Prostate gland (tissue), 2 donors: ENCODE data around the gene SWSAP1. TPM values are rescaled to one million over a fixed set of nuclear protein-coding genes. Genes with fewer than 3 reads are reported as not detected.
"Not testable (repeated sequence)": the region's sequence is repeated elsewhere in the genome, so short reads cannot be mapped to it uniquely, and the experiment has no call there.

Source experiments
- DNase-seq: peaks from one replicate; pipeline ENCODE4 v3.0.0-alpha.2; 2019; ENCODE audit warnings: low spot score
- H3K27ac ChIP-seq, 2 donors: fragments of 200-600 bp; sonication (generic); 2 replicates each; pipeline ENCODE4 v1.5.1; 2017 to 2019
- H3K27me3 ChIP-seq: fragments of 200-600 bp; sonication (generic); replicated peaks from 2 replicates; pipeline ENCODE4 v1.5.1; 2019; ENCODE audit not compliant: insufficient read depth
- H3K36me3 ChIP-seq, 2 donors: fragments of 200-600 bp; sonication (generic); 1 replicate in 1 of 2; 2 replicates in 1 of 2; pipeline versions ENCODE4 v1.5.1 to v1.8.1; 2017 to 2019
- H3K4me1 ChIP-seq: fragments of 200-600 bp; sonication (generic); replicated peaks from 2 replicates; pipeline ENCODE4 v1.5.1; 2019
- H3K4me3 ChIP-seq, 2 donors: fragments of 200-600 bp; sonication (generic); 2 replicates each; pipeline ENCODE4 v1.5.1; 2017 to 2019
- H3K9me3 ChIP-seq: fragments of 200-600 bp; sonication (generic); 2 replicates; pipeline ENCODE4 v1.5.1; 2017
- POLR2A ChIP-seq: fragments of 450-650 bp; IDR thresholded peaks from one replicate; pipeline ENCODE4 v1.6.1; 2016; ENCODE audit warnings: antibody characterized with exemption, mild to moderate bottlenecking
- POLR2AphosphoS5 ChIP-seq: sonication (generic); formaldehyde crosslinking; IDR thresholded peaks from one replicate; pipeline ENCODE4 v1.6.1; 2017; ENCODE audit warnings: antibody characterized with exemption
- WGBS: methylation state at CpG from one replicate; pipeline ENCODE4 v1.1.5; 2018; 5-methylcytosine and 5-hydroxymethylcytosine counted together
- intact Hi-C: fragments of 100-400 bp; cut with DNase I; formaldehyde crosslinking; loops from one replicate; pipeline ENCODE4 v1.14.2; 2022
- total RNA-seq, 2 donors: library from RNA; depleted of rRNA; stranded (reverse); fragments of >200 nt; gene quantifications; one replicate each; pipeline ENCODE4 v1.1.0, GENCODE V29; 2016
- TF ChIP-seq, protein P1 (sequence below), 4 experiments: fragments of 200-600 bp in 2 of 4; fragments of 450-650 bp in 2 of 4; sonication (generic) in 2 of 4; IDR thresholded peaks; 1 replicate in 3 of 4; 2 replicates in 1 of 4; pipeline ENCODE4 v1.5.1; 2016 to 2019; ENCODE audit warnings: antibody characterized with exemption in 4 of 4, mild to moderate bottlenecking in 2 of 4, moderate library complexity in 2 of 4

Gene SWSAP1
- total RNA-seq, 2 donors from 2014 or later = 4.1 to 6.3 TPM

DNA sequence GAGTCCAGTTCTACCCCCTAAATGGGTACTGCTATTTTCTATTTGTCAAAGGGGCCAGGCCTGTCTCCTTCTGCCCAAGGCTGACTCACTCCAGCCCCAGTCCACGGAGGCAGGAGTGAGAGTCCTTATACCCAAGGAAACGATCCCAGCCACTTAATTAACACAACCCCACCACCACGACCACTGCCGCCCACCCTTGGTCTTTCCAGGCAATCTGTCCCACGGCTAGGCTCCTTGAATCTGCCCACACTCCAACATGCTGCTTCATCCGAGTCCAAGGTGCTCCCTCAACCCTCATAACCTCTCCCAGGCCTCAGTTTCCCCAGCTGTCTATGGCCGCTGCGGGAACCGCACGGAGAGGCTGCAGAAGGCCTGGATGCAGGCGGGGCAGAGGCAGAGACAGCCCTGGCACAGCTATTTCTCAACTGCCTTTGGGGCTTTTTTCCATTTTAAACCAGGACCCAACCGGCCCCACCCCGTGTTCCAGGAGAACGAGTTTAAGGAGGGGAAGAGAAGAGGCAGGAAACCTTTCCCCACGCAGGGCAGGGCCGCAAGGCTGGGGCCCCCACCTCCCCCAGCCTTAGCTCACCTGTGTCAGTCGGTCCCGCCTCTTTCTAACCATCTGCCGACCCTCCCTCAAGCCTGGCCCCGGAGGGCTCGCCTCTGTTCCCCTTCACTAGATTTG, 35.8 kb upstream of the SWSAP1 start:
- H3K27ac ChIP-seq = peak overlapping the region; percentile 87 to 90
- peaks cover 0 to 14% of the 10 kb centered on the region in 2 donors for H3K36me3 ChIP-seq
- TF ChIP-seq, protein P1, sequence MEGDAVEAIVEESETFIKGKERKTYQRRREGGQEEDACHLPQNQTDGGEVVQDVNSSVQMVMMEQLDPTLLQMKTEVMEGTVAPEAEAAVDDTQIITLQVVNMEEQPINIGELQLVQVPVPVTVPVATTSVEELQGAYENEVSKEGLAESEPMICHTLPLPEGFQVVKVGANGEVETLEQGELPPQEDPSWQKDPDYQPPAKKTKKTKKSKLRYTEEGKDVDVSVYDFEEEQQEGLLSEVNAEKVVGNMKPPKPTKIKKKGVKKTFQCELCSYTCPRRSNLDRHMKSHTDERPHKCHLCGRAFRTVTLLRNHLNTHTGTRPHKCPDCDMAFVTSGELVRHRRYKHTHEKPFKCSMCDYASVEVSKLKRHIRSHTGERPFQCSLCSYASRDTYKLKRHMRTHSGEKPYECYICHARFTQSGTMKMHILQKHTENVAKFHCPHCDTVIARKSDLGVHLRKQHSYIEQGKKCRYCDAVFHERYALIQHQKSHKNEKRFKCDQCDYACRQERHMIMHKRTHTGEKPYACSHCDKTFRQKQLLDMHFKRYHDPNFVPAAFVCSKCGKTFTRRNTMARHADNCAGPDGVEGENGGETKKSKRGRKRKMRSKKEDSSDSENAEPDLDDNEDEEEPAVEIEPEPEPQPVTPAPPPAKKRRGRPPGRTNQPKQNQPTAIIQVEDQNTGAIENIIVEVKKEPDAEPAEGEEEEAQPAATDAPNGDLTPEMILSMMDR (IDR thresholded peaks at IDR 0.05) = no peak
- peak; percentile 18 for TF ChIP-seq POLR2A
- peak overlapping the region; percentile 75 to 83 for H3K4me3 ChIP-seq
- peak; percentile 48 for DNase-seq
- H3K27me3 ChIP-seq = no peaks in the 10 kb centered on the region
- peaks cover 7% of the 10 kb centered on the region for H3K4me1 ChIP-seq
- intact Hi-C loops = loop anchor here (5.0 kb wide), 1 partner anchor 39 kb away; no protein-coding TSS in a partner anchor
- 11% methylated on average over 21 of the region's 21 CpGs for WGBS
- no peaks in the 10 kb centered on the region for H3K9me3 ChIP-seq

DNA sequence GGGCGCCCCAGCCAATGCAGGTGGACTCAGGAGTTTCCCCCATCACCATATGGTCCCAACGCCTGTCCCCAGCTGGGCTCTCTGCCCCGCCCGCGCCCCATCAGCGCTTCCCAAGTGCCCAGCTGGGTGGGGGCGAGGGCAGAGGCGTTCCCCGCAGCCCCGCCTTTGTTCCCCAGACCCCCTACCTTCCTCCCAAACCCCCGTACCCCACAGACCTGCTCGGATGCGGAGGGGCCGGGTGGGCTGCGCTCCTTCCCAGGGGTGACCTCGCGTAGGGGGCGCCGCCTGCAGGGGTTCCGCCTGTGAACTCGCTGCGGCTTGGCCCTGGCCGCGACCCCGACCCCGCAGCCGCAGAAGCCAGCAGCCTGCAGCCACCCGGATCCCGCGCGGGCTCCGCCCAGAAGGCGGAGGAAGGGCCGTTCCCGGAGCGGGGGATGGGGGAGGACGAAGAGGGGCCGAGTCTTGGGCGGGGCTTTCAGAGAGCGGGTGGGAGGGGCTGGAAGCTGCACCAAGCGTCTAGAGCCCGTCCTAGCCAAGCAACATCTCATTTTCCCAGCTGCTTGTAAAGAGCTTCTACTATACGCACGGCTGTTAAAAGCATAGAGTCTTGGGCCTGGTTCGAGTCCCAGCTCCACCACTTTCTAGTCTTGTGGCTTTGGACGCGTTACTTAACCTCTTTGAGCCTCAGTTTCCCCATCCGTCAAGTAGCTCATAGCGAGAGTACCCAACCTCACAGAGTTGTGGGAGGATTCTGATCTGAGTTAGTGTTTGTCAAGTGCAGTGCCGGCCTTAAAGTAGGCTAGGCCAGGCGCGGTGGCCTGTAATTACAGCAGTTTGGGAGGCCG, 35.0 kb upstream of the SWSAP1 start, which contains the start of gene RAB3D:
TSS of gene RAB3D (minus strand) at position 404 of the 845 bp plus-strand sequence. CDS start 2,258 bp downstream, outside the sequence.
- TF ChIP-seq POLR2AphosphoS5 = peak; percentile 85
- peak; percentile 77 for TF ChIP-seq POLR2A
- TF ChIP-seq, protein P1 (IDR thresholded peaks at IDR 0.05) = no peak

DNA sequence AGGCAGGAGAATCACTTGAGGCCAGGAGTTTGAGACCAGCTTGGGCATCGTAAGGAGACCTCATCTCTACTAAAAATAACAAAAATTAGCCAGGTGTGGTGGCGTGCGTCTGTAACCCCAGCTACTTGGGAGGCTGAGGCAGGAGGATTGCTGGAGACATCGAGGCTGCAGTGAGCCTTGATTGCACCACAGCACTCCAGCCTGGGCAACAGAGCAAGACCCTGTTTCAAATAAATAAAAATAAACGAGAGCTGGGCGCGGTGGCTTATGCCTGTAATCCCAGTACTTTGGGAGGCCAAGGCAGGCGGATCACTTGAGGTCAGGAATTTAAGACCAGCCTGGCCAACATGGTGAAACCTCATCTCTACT, 34.4 kb upstream of the SWSAP1 start:
- H3K4me3 ChIP-seq, H3K9me3 ChIP-seq, H3K27me3 ChIP-seq, DNase-seq, intact Hi-C loops: not testable (repeated sequence)
- Histone ChIP-seq H3K27ac (peak overlapping the region; percentile 87 to 90), H3K36me3 (peaks cover 0 to 13% of the 10 kb centered on the region in 2 donors), H3K4me1 (peaks cover 16% of the 10 kb centered on the region)
- 91% methylated on average over 8 of the region's 8 CpGs for WGBS

More for the DNA sequence above, 35.0 kb upstream of the SWSAP1 start, which contains the start of gene RAB3D:
- H3K27ac ChIP-seq = peak within 1 kb of the TSS; percentile 87 to 90
- no peaks in the 10 kb centered on the region for H3K27me3 ChIP-seq
- peaks cover 0 to 14% of the 10 kb centered on the region in 2 donors for H3K36me3 ChIP-seq
- 5% methylated on average over 53 of the region's 53 CpGs for WGBS
- no peaks in the 10 kb centered on the region for H3K9me3 ChIP-seq
- DNase-seq = peak; percentile 93
- peak within 1 kb of the TSS; percentile 75 to 83 for H3K4me3 ChIP-seq
- intact Hi-C loops = loop anchor here (5.0 kb wide), 1 partner anchor 38 kb away; no protein-coding TSS in a partner anchor
- H3K4me1 ChIP-seq = peaks cover 12% of the 10 kb centered on the region

DNA sequence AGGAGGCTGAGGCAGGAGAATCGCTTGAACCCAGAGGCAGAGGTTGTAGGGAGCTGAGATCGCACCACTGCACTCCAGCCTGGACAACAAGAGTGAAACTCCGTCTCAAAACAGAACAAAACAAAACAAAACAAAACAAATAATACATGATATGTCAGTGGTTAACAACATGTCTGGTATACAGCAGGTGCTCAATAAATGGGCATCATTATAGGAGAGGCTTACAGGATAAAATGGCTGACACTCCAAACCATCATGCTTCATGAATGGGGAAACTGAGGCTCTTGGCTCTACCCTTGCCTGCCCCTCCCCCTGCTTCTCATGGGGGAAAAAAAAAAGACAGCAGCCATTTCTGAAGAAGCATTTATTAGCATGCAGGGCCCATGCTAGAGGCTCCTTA, 32.0 kb upstream of the SWSAP1 start:
- DNase-seq = no peak
- no peaks in the 10 kb centered on the region for H3K27me3 ChIP-seq
- H3K27ac ChIP-seq = peak overlapping the region in 1 of 2 donors; percentile 88
- H3K36me3 ChIP-seq = no peaks in the 10 kb centered on the region
- no peak overlapping the region for H3K4me3 ChIP-seq
- no peaks in the 10 kb centered on the region for H3K9me3 ChIP-seq
- 93% methylated on average over 3 of the region's 3 CpGs for WGBS
- TF ChIP-seq, protein P1 (IDR thresholded peaks at IDR 0.05) = no peak
- no peak for TF ChIP-seq POLR2A
- TF ChIP-seq POLR2AphosphoS5 = no peak
- intact Hi-C loops = no loop called here
- H3K4me1 ChIP-seq = peaks cover 20% of the 10 kb centered on the region

DNA sequence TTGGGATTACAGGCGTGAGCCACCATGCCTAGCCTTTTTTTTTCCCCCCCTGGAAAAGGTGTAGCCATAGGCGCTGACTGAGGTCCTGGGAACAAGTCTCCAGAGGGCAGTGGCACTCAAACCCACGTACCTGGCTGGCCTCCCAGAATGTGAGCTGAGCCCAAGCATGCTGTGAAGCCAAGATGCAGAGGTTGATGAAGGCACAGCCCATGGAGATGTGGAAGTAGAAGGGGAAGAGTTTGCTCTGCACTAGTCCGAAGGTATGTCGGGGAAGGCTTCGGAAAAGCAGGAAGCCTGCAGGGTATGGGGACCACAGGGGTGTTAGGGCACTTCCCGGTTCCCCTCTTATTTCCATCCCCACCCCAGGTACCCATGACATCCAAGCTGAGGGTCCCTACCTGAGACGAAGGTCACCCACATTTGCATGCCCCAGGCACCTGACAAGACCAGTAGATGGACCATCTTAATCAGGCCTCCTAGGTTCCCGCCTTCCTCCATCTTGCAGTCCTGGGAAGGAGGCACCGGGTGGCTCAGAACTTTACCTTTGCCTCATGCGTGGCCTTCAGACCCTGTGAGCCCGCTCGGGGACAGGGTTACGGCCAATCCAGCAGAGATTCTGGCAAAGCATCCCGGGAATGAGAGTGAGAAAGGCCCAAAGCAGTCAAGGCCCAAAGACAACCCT, 29.2 kb upstream of the SWSAP1 start:
- intact Hi-C loops = no loop called here

More for the DNA sequence above, 29.2 kb upstream of the SWSAP1 start:
- H3K4me3 ChIP-seq = peak overlapping the region; percentile 49 to 66
- no peaks in the 10 kb centered on the region for H3K9me3 ChIP-seq
- TF ChIP-seq POLR2AphosphoS5 (no peak), POLR2A (no peak)
- TF ChIP-seq, protein P1 (IDR thresholded peaks at IDR 0.05) = no peak
- no peak for DNase-seq
- WGBS = 39% methylated on average over 15 of the region's 15 CpGs
- H3K27me3 ChIP-seq = no peaks in the 10 kb centered on the region
- peaks cover 17% of the 10 kb centered on the region for H3K4me1 ChIP-seq
- H3K27ac ChIP-seq = peak overlapping the region; percentile 83 to 88
- H3K36me3 ChIP-seq = no peaks in the 10 kb centered on the region
